Panc1 (cell line): Measurements from ENCODE around the gene SDK1. TPM values are rescaled to one million over a fixed set of nuclear protein-coding genes. Genes with fewer than 3 reads are reported as not detected.

ENCODE experiments used
- ATAC-seq: fragments of 200-7000 bp; cut with Tn5 transposase; 2 replicates; pipeline ENCODE4 v1.9.1; 2020; ENCODE audit warnings: mild to moderate bottlenecking, moderate library complexity
- BruUV-seq: library from RNA; stranded (reverse); fragments of 400-500 nt; replicated peaks from 2 replicates; lab custom pipeline; 2021; lab: Mats Ljungman, UMichigan
- CTCF ChIA-PET: fragments of 300-600 bp; sonication (Branson Sonifier 250); formaldehyde crosslinking; loops from one replicate; lab custom pipeline; 2022; ENCODE audit warnings: antibody characterized with exemption; lab: Charles Lee
- POLR2A ChIA-PET: fragments of 300-600 bp; sonication (Branson Sonifier 250); formaldehyde crosslinking; loops from one replicate; lab custom pipeline; 2022; ENCODE audit warnings: antibody characterized with exemption; lab: Charles Lee
- DNase-seq: peaks from one replicate; pipeline ENCODE4 v3.0.0-alpha.2; 2010; ENCODE audit warnings: low read depth, low spot score
- H3K27ac ChIP-seq: 2 replicates; pipeline ENCODE4 v1.5.1; 2011; ENCODE audit warnings: mild to moderate bottlenecking, low read length, inconsistent platforms
- H3K27me3 ChIP-seq: fragments of 200-500 bp; sonication (Bioruptor generic); 2 replicates; pipeline ENCODE4 v1.6.0; 2014; ENCODE audit warnings: low read length, inconsistent platforms; ENCODE audit not compliant: control insufficient read depth, insufficient read depth
- H3K36me3 ChIP-seq: fragments of 200-500 bp; sonication (Bioruptor generic); 2 replicates; pipeline ENCODE4 v1.5.1; 2014; ENCODE audit warnings: inconsistent platforms, mild to moderate bottlenecking, low read length, moderate library complexity; ENCODE audit not compliant: control insufficient read depth, insufficient read depth
- H3K4me1 ChIP-seq: 2 replicates; pipeline ENCODE4 v1.5.1; 2011; ENCODE audit warnings: inconsistent platforms, mild to moderate bottlenecking, low read length, moderate library complexity; ENCODE audit not compliant: control insufficient read depth, insufficient read depth
- H3K4me3 ChIP-seq, 2 experiments: 2 replicates each; pipeline ENCODE4 v1.5.1; 2011 to 2012; ENCODE audit warnings: low read depth in 2 of 2, low read length in 2 of 2, mild to moderate bottlenecking in 2 of 2, inconsistent platforms in 1 of 2, moderate library complexity in 1 of 2
- H3K9me3 ChIP-seq: fragments of 200-500 bp; sonication (Bioruptor generic); 2 replicates; pipeline ENCODE4 v1.5.1; 2014; ENCODE audit warnings: low read depth, mild to moderate bottlenecking, inconsistent platforms, low read length, moderate library complexity; ENCODE audit not compliant: control insufficient read depth, insufficient read depth
- CTCF ChIP-seq: fragments of 450-650 bp; IDR thresholded peaks from 2 replicates; pipeline ENCODE4 v1.5.1; 2017; ENCODE audit warnings: mild to moderate bottlenecking
- POLR2AphosphoS5 ChIP-seq: IDR thresholded peaks from 2 replicates; pipeline ENCODE4 v1.6.1; 2012; ENCODE audit warnings: mild to moderate bottlenecking, low read depth, low read length, moderate library complexity
- REST ChIP-seq, 2 experiments: IDR thresholded peaks; 2 replicates each; pipeline ENCODE4 v1.6.1; 2011 to 2012; ENCODE audit warnings: low read depth in 2 of 2, control low read depth in 1 of 2, low read length in 1 of 2, mild to moderate bottlenecking in 1 of 2, moderate library complexity in 1 of 2; ENCODE audit not compliant: insufficient read depth in 1 of 2
- SIN3A ChIP-seq: IDR thresholded peaks from 2 replicates; pipeline ENCODE4 v1.6.1; 2012; ENCODE audit warnings: low read depth, mild to moderate bottlenecking, low read length, moderate library complexity, borderline replicate concordance; ENCODE audit not compliant: insufficient read depth
- TCF7L2 ChIP-seq: IDR thresholded peaks from 2 replicates; pipeline ENCODE4 v1.6.1; 2011; ENCODE audit warnings: mild to moderate bottlenecking, low read depth, low read length, inconsistent platforms
- in situ Hi-C: cut with HindIII; loops from 2 replicates; pipeline ENCODE4 v1.10.0; 2016; ENCODE audit warnings: low sequenced_read_pairs, low pct_unique_long_range_greater_than_20kb
- intact Hi-C: fragments of 100-400 bp; cut with micrococcal nuclease; formaldehyde crosslinking; loops from one replicate; pipeline ENCODE4 v1.10.0; 2022; ENCODE audit not compliant: unreplicated experiment
- total RNA-seq: library from RNA; stranded (reverse); gene quantifications from one replicate; pipeline ENCODE4 v1.2.1, GENCODE V29; 2021; ENCODE audit not compliant: unreplicated experiment

Gene SDK1
- total RNA-seq, 1 experiment from 2014 or later = 47.4 TPM

- BruUV-seq = no TSS peak
Measured at GRCh38 chr7:3380034-3380433, 79.0 kb downstream of the SDK1 start.

GRCh38 chr7:3380886-3381685 lies 80.0 kb downstream of the SDK1 start:
- no peaks in the 10 kb centered on the region for H3K27me3 ChIP-seq
- ATAC-seq (peak; percentile 45; the same call in 1 of the 2 replicates), DNase-seq (no peak)
- H3K36me3 ChIP-seq = no peaks in the 10 kb centered on the region
- H3K4me1 ChIP-seq = peaks cover 33% of the 10 kb centered on the region
- no peaks in the 10 kb centered on the region for H3K9me3 ChIP-seq
- in situ Hi-C loops = no loop called here
- POLR2A ChIA-PET = no interaction called here
- CTCF ChIA-PET = interaction anchor here (1.4 kb wide), 1 partner anchor 79 kb away, joined by 3 read pairs; no protein-coding TSS in a partner anchor
- intact Hi-C loops = no loop called here
- TF ChIP-seq REST (IDR thresholded peaks at IDR 0.05; ENCODE audit: insufficient read depth in 1 of 2, low read depth in 2 of 2, low read length in 1 of 2) (no peak), SIN3A (no peak), CTCF (no peak), POLR2AphosphoS5 (no peak), TCF7L2 (no peak)
- H3K4me3 ChIP-seq = no peak overlapping the region
- H3K27ac ChIP-seq = peak overlapping the region; percentile 49
- BruUV-seq = no TSS peak

More at GRCh38 chr7:3380034-3380433, 79.0 kb downstream of the SDK1 start:
- TF ChIP-seq POLR2AphosphoS5 = no peak
- TF ChIP-seq REST (IDR thresholded peaks at IDR 0.05; ENCODE audit: insufficient read depth in 1 of 2, low read depth in 2 of 2, low read length in 1 of 2) = no peak
- TF ChIP-seq SIN3A = no peak
- TF ChIP-seq TCF7L2 = no peak
- POLR2A ChIA-PET = interaction anchor here (0.7 kb wide), 1 partner anchor 75 kb away, joined by 4 read pairs; no protein-coding TSS in a partner anchor
- CTCF ChIA-PET = interaction anchor here (1.4 kb wide), 1 partner anchor 78 kb away, joined by 3 read pairs; no protein-coding TSS in a partner anchor
- Histone ChIP-seq H3K27ac (peak overlapping the region; percentile 49; the same call in 1 of the 2 replicates), H3K4me3 (no peak overlapping the region), H3K9me3 (no peaks in the 10 kb centered on the region), H3K27me3 (no peaks in the 10 kb centered on the region), H3K36me3 (no peaks in the 10 kb centered on the region), H3K4me1 (peaks cover 33% of the 10 kb centered on the region)
- ATAC-seq = no peak
- intact Hi-C loops (no loop called here), in situ Hi-C loops (no loop called here)
- DNase-seq = no peak
